ENCODE data around the gene CNKSR2. TPM values are rescaled to one million over a fixed set of nuclear protein-coding genes. Genes with fewer than 3 reads are reported as not detected.

CNKSR2 gene
- total and polyA plus RNA-seq, 4 experiments from 2014 or later = 1.5 to 9.8 (median 5.4) TPM

GRCh38 chrX:21427086-21427485 lies 52.9 kb downstream of the CNKSR2 start:
- DNase-seq = no peak
- intact Hi-C loops (cut with micrococcal nuclease) = no loop called here
- no peak overlapping the region for H3K4me3 ChIP-seq (ENCODE audit: low read length in 2 of 2)
- H3K36me3 Mint-ChIP-seq = no peaks in the 10 kb centered on the region
- H3K9me3 ChIP-seq (ENCODE audit: control insufficient read depth in 1 of 2, low read length in 2 of 2) = no peaks in the 10 kb centered on the region
- H3K4me3 Mint-ChIP-seq = no peak overlapping the region
- H3K27me3 ChIP-seq (ENCODE audit: insufficient read depth, low read length) = no peaks in the 10 kb centered on the region
- no peaks in the 10 kb centered on the region for H3K4me1 ChIP-seq (ENCODE audit: insufficient read depth, low read length)
- ChIA-PET CTCF (ENCODE audit: partially characterized antibody) (no interaction called here), POLR2A (ENCODE audit: partially characterized antibody) (no interaction called here)
- no peak overlapping the region for H3K27ac ChIP-seq (ENCODE audit: low read depth, low read length)
- H3K36me3 ChIP-seq (ENCODE audit: insufficient read depth, low read length) = no peaks in the 10 kb centered on the region
- H3K4me1 Mint-ChIP-seq = peaks cover 0 to 3% (median 0%) of the 10 kb centered on the region in 4 donors
- H3K9me3 Mint-ChIP-seq = no peaks in the 10 kb centered on the region
- H3K27me3 Mint-ChIP-seq = no peaks in the 10 kb centered on the region
- no peak overlapping the region for H3K27ac Mint-ChIP-seq

DNA sequence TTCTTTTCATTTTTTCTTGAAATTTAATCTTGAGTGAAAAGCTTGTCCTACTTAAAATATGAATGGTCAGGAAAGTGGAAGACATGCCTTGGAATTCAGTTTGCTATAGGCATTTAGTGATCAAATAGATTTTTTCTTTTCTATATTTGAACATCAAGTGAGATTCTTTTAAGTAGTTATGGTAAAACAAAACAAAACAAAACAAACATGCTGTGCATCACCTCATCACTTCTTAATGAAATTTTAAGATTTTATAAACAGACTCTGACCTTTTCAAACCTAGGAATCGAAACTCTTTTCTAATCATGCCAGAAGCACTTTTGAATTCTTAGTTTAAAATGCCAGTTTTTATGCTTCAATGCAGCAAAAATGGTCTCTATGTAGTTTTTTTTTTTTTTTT lies 62.8 kb downstream of the CNKSR2 start:
- Mint-ChIP-seq H3K27ac (no peak overlapping the region), H3K4me1 (peaks cover 6 to 22% (median 12%) of the 10 kb centered on the region in 4 donors), H3K27me3 (no peaks in the 10 kb centered on the region), H3K4me3 (no peak overlapping the region), H3K9me3 (no peaks in the 10 kb centered on the region), H3K36me3 (no peaks in the 10 kb centered on the region)
- H3K27ac ChIP-seq (ENCODE audit: low read depth, low read length) = no peak overlapping the region
- no peaks in the 10 kb centered on the region for H3K27me3 ChIP-seq (ENCODE audit: insufficient read depth, low read length)
- no peak for DNase-seq
- H3K36me3 ChIP-seq (ENCODE audit: insufficient read depth, low read length) = no peaks in the 10 kb centered on the region
- H3K4me3 ChIP-seq (ENCODE audit: low read length in 2 of 2) = no peak overlapping the region
- H3K9me3 ChIP-seq (ENCODE audit: control insufficient read depth in 1 of 2, low read length in 2 of 2) = no peaks in the 10 kb centered on the region
- peaks cover 15% of the 10 kb centered on the region for H3K4me1 ChIP-seq (ENCODE audit: insufficient read depth, low read length)
- intact Hi-C loops (cut with micrococcal nuclease) = loop anchor here (5.0 kb wide), 1 partner anchor 40 kb away; no protein-coding TSS in a partner anchor
- ChIA-PET POLR2A (ENCODE audit: partially characterized antibody) (no interaction called here), CTCF (ENCODE audit: partially characterized antibody) (no interaction called here)

DNA sequence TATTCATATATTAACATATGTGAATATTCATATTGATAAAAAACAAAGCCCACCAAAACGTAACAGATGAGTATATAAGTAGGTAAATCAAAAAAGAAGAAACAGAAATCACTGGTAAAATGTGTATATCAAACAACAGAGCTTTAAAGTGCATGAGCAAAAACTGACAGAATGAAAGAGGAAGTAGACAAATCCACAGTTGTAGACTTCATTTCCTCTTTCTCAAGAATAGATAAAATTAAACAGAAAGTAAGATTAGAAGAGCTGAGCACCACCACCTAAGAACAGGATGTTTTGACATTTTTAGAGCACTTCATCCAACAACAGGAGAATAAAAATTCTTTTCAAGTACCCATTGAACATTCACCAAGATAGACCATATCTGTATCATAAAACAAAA lies 64.6 kb downstream of the CNKSR2 start:
- peak in 4 of 5 donors; percentile 9 to 28 (median 17) for DNase-seq
- peaks cover 6 to 22% (median 12%) of the 10 kb centered on the region in 4 donors for H3K4me1 Mint-ChIP-seq
- H3K9me3 Mint-ChIP-seq = no peaks in the 10 kb centered on the region
- Histone ChIP-seq H3K9me3 (ENCODE audit: control insufficient read depth in 1 of 2, low read length in 2 of 2) (no peaks in the 10 kb centered on the region), H3K27ac (ENCODE audit: low read depth, low read length) (no peak overlapping the region), H3K27me3 (ENCODE audit: insufficient read depth, low read length) (no peaks in the 10 kb centered on the region), H3K4me3 (ENCODE audit: low read length in 2 of 2) (no peak overlapping the region), H3K4me1 (ENCODE audit: insufficient read depth, low read length) (peaks cover 15% of the 10 kb centered on the region), H3K36me3 (ENCODE audit: insufficient read depth, low read length) (no peaks in the 10 kb centered on the region)
- H3K4me3 Mint-ChIP-seq = peak overlapping the region; percentile 62 to 79 (median 76)
- intact Hi-C loops (cut with micrococcal nuclease) = loop anchor here (2.0 to 5.0 kb wide), 2 partner anchors 41 to 64 kb away; partner anchors contain the start of gene CNKSR2
- ChIA-PET CTCF (ENCODE audit: partially characterized antibody) (no interaction called here), POLR2A (ENCODE audit: partially characterized antibody) (interaction anchor here (0.8 to 1.4 kb wide), 3 partner anchors 64 to 219 kb away, joined by 3 to 5 read pairs (median 3); partner anchors contain the start of genes CNKSR2 and KLHL34)
- no peaks in the 10 kb centered on the region for H3K36me3 Mint-ChIP-seq
- no peaks in the 10 kb centered on the region for H3K27me3 Mint-ChIP-seq
- peak overlapping the region; percentile 32 to 93 (median 73) for H3K27ac Mint-ChIP-seq

GRCh38 chrX:21440911-21441310 lies 66.7 kb downstream of the CNKSR2 start:
- DNase-seq = no peak
- H3K4me3 Mint-ChIP-seq = no peak overlapping the region
- no peak overlapping the region for H3K4me3 ChIP-seq (ENCODE audit: low read length in 2 of 2)
- peaks cover 15% of the 10 kb centered on the region for H3K4me1 ChIP-seq (ENCODE audit: insufficient read depth, low read length)
- peak overlapping the region in 1 of 7 donors; percentile 62 for H3K27ac Mint-ChIP-seq
- H3K27ac ChIP-seq (ENCODE audit: low read depth, low read length) = no peak overlapping the region
- H3K4me1 Mint-ChIP-seq = peaks cover 6 to 22% (median 12%) of the 10 kb centered on the region in 4 donors
- no peaks in the 10 kb centered on the region for H3K36me3 ChIP-seq (ENCODE audit: insufficient read depth, low read length)
- CTCF ChIA-PET (ENCODE audit: partially characterized antibody) = no interaction called here
- no peaks in the 10 kb centered on the region for H3K27me3 ChIP-seq (ENCODE audit: insufficient read depth, low read length)
- no peaks in the 10 kb centered on the region for H3K9me3 Mint-ChIP-seq
- intact Hi-C loops (cut with micrococcal nuclease) = no loop called here
- POLR2A ChIA-PET (ENCODE audit: partially characterized antibody) = no interaction called here
- no peaks in the 10 kb centered on the region for H3K36me3 Mint-ChIP-seq
- no peaks in the 10 kb centered on the region for H3K27me3 Mint-ChIP-seq
- no peaks in the 10 kb centered on the region for H3K9me3 ChIP-seq (ENCODE audit: control insufficient read depth in 1 of 2, low read length in 2 of 2)

DNA sequence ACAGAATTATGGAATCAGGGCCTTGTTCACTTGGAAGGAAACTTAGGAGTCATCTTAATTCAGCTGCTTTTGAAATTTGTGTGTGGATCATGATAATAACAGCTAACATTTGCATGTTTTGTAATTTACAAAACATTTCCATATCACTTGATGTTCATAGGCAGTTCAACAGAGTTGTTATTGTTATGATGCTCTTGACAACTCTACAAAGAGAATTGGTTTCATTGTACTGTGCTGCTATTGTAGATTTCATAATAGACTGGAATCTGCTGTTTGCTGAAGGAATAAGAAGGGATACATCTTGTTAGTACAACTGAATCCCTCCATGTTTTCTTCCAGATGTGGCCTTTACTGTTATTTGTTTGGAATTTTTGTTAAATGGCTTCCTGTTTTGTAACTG lies 83.5 kb downstream of the CNKSR2 start:
- ChIA-PET CTCF (ENCODE audit: partially characterized antibody) (no interaction called here), POLR2A (ENCODE audit: partially characterized antibody) (no interaction called here)
- Histone ChIP-seq H3K36me3 (ENCODE audit: insufficient read depth, low read length) (no peaks in the 10 kb centered on the region), H3K27me3 (ENCODE audit: insufficient read depth, low read length) (no peaks in the 10 kb centered on the region), H3K27ac (ENCODE audit: low read depth, low read length) (no peak overlapping the region), H3K4me1 (ENCODE audit: insufficient read depth, low read length) (no peaks in the 10 kb centered on the region), H3K9me3 (ENCODE audit: control insufficient read depth in 1 of 2, low read length in 2 of 2) (no peaks in the 10 kb centered on the region), H3K4me3 (ENCODE audit: low read length in 2 of 2) (no peak overlapping the region)
- Mint-ChIP-seq H3K4me1 (no peaks in the 10 kb centered on the region), H3K27ac (no peak overlapping the region), H3K36me3 (no peaks in the 10 kb centered on the region), H3K9me3 (peaks cover 0 to 2% (median 0%) of the 10 kb centered on the region in 8 donors), H3K27me3 (no peaks in the 10 kb centered on the region), H3K4me3 (no peak overlapping the region)
- no peak for DNase-seq
- intact Hi-C loops (cut with micrococcal nuclease) = no loop called here

GRCh38 chrX:21469071-21469470 lies 94.9 kb downstream of the CNKSR2 start:
- Histone ChIP-seq H3K4me1 (ENCODE audit: insufficient read depth, low read length) (no peaks in the 10 kb centered on the region), H3K9me3 (ENCODE audit: control insufficient read depth in 1 of 2, low read length in 2 of 2) (no peaks in the 10 kb centered on the region), H3K4me3 (ENCODE audit: low read length in 2 of 2) (no peak overlapping the region), H3K36me3 (ENCODE audit: insufficient read depth, low read length) (no peaks in the 10 kb centered on the region), H3K27me3 (ENCODE audit: insufficient read depth, low read length) (no peaks in the 10 kb centered on the region), H3K27ac (ENCODE audit: low read depth, low read length) (no peak overlapping the region)
- intact Hi-C loops (cut with micrococcal nuclease) = no loop called here
- Mint-ChIP-seq H3K36me3 (no peaks in the 10 kb centered on the region), H3K27me3 (peaks cover 0 to 1% of the 10 kb centered on the region in 2 donors), H3K27ac (no peak overlapping the region), H3K4me3 (no peak overlapping the region), H3K9me3 (no peaks in the 10 kb centered on the region), H3K4me1 (no peaks in the 10 kb centered on the region)
- ChIA-PET CTCF (ENCODE audit: partially characterized antibody) (no interaction called here), POLR2A (ENCODE audit: partially characterized antibody) (no interaction called here)
- DNase-seq = no peak

DNA sequence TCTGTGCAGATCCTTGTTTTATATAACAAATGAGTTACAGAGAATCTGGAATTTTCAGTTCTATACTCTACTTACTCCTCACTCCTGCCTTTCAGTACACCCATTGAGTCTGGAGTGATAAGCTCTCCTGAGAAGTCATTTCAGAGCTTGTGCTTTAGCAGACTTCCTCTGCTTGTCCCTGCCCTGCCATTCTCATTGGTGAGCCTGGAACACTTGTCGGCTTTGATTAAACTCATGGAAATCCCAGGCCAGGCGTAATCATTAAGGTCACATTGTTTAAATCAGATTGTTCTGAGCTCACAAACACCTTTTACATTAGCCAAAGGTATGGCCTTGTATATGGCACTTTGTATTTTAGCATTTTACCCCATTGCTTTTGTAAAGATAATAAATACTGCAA lies 102.7 kb downstream of the CNKSR2 start:
- CTCF ChIA-PET (ENCODE audit: partially characterized antibody) = interaction anchor here (1.4 kb wide), 1 partner anchor 947 kb away, joined by 6 read pairs; no protein-coding TSS in a partner anchor
- H3K4me1 ChIP-seq (ENCODE audit: insufficient read depth, low read length) = no peaks in the 10 kb centered on the region
- H3K4me3 ChIP-seq (ENCODE audit: low read length in 2 of 2) = no peak overlapping the region
- H3K36me3 Mint-ChIP-seq = no peaks in the 10 kb centered on the region
- H3K9me3 Mint-ChIP-seq = no peaks in the 10 kb centered on the region
- no peak overlapping the region for H3K27ac ChIP-seq (ENCODE audit: low read depth, low read length)
- no peaks in the 10 kb centered on the region for H3K36me3 ChIP-seq (ENCODE audit: insufficient read depth, low read length)
- intact Hi-C loops (cut with micrococcal nuclease) = no loop called here
- no peaks in the 10 kb centered on the region for H3K27me3 Mint-ChIP-seq
- POLR2A ChIA-PET (ENCODE audit: partially characterized antibody) = no interaction called here
- no peaks in the 10 kb centered on the region for H3K27me3 ChIP-seq (ENCODE audit: insufficient read depth, low read length)
- no peaks in the 10 kb centered on the region for H3K9me3 ChIP-seq (ENCODE audit: control insufficient read depth in 1 of 2, low read length in 2 of 2)
- no peak overlapping the region for H3K4me3 Mint-ChIP-seq
- H3K27ac Mint-ChIP-seq = no peak overlapping the region
- DNase-seq = no peak
- no peaks in the 10 kb centered on the region for H3K4me1 Mint-ChIP-seq
